ENCODE data around the gene KDM2A. TPM values are rescaled to one million over a fixed set of nuclear protein-coding genes. Genes with fewer than 3 reads are reported as not detected.
A peak's percentile ranks its signal among the peaks of the same experiment; 100 is the strongest.

KDM2A gene
- total RNA-seq, 1 donor from 2014 or later, result 97.5 TPM

DNA sequence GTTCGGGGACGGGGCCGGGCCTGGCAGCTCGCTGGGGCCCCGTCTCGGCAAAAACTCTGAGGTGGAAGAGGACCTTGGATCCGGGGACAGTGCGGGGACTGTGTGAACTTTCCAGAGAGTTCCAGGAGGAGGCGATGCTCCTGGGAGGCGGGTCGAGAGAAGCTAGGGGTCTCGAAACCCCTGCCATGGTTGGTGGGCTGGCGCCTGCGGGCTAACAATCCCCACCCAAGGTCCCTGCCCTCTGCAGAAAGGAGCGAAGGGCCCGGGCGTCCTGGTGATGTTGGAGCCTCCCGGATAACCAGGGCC, 142.5 kb downstream of the KDM2A start:
- no peaks in the 10 kb centered on the region for H3K27me3 Mint-ChIP-seq
- H3K4me3 Mint-ChIP-seq, result peak overlapping the region; percentile 83
- H3K36me3 Mint-ChIP-seq, result peaks cover 3% of the 10 kb centered on the region
- H3K9me3 Mint-ChIP-seq, result no peaks in the 10 kb centered on the region
- peak overlapping the region; percentile 92 for H3K27ac Mint-ChIP-seq
- no peak for DNase-seq (ENCODE audit: extremely low spot score, unreplicated experiment)
- TF ChIP-seq, protein P1, sequence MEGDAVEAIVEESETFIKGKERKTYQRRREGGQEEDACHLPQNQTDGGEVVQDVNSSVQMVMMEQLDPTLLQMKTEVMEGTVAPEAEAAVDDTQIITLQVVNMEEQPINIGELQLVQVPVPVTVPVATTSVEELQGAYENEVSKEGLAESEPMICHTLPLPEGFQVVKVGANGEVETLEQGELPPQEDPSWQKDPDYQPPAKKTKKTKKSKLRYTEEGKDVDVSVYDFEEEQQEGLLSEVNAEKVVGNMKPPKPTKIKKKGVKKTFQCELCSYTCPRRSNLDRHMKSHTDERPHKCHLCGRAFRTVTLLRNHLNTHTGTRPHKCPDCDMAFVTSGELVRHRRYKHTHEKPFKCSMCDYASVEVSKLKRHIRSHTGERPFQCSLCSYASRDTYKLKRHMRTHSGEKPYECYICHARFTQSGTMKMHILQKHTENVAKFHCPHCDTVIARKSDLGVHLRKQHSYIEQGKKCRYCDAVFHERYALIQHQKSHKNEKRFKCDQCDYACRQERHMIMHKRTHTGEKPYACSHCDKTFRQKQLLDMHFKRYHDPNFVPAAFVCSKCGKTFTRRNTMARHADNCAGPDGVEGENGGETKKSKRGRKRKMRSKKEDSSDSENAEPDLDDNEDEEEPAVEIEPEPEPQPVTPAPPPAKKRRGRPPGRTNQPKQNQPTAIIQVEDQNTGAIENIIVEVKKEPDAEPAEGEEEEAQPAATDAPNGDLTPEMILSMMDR (conservative IDR thresholded peaks at IDR 0.05), result peak; percentile 38
- H3K4me1 Mint-ChIP-seq (ENCODE audit: unreplicated experiment), result peaks cover 22% of the 10 kb centered on the region

- Mint-ChIP-seq H3K4me3 (peak overlapping the region; percentile 83), H3K4me1 (ENCODE audit: unreplicated experiment) (peaks cover 19% of the 10 kb centered on the region), H3K27ac (peak overlapping the region; percentile 92), H3K27me3 (no peaks in the 10 kb centered on the region), H3K9me3 (no peaks in the 10 kb centered on the region), H3K36me3 (no peaks in the 10 kb centered on the region)
- no peak for DNase-seq (ENCODE audit: extremely low spot score, unreplicated experiment)
- TF ChIP-seq, protein P1 (conservative IDR thresholded peaks at IDR 0.05), result no peak
Measured at GRCh38 chr11:67261946-67262681, 143.1 kb downstream of the KDM2A start.

- H3K4me3 Mint-ChIP-seq, result peak overlapping the region; percentile 72
- no peak for DNase-seq (ENCODE audit: extremely low spot score, unreplicated experiment)
- no peaks in the 10 kb centered on the region for H3K36me3 Mint-ChIP-seq
- H3K27me3 Mint-ChIP-seq, result no peaks in the 10 kb centered on the region
- H3K4me1 Mint-ChIP-seq (ENCODE audit: unreplicated experiment), result peaks cover 24% of the 10 kb centered on the region
- TF ChIP-seq, protein P1 (conservative IDR thresholded peaks at IDR 0.05), result peak; percentile 88
- H3K9me3 Mint-ChIP-seq, result no peaks in the 10 kb centered on the region
- H3K27ac Mint-ChIP-seq, result peak overlapping the region; percentile 86
Measured at GRCh38 chr11:67262731-67263675, 143.9 kb downstream of the KDM2A start.

DNA sequence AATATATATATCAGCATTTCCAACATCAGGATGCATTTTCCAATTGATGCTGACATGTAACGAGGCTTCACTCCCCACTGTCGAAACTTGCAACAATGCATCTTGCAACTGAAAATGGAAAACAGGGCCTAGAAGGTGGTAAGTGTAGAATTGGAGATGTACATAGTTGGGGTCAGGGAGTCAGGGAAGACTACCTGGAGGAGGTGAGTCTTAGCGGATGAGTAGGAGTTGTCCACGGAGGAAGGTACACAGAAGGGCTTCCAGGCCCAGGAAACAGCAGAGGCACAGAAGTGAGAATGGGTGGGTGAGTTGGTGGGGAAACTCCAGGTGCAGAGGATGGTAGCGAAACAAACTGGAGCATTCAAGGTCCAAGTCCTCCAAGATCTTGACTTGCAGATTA, 145.2 kb downstream of the KDM2A start:
- Mint-ChIP-seq H3K4me1 (ENCODE audit: unreplicated experiment) (peaks cover 24% of the 10 kb centered on the region), H3K9me3 (no peaks in the 10 kb centered on the region), H3K4me3 (peak overlapping the region; percentile 82), H3K36me3 (no peaks in the 10 kb centered on the region), H3K27me3 (no peaks in the 10 kb centered on the region), H3K27ac (peak overlapping the region; percentile 39)
- DNase-seq (ENCODE audit: extremely low spot score, unreplicated experiment), result no peak
- TF ChIP-seq, protein P1 (conservative IDR thresholded peaks at IDR 0.05), result no peak

- H3K4me1 Mint-ChIP-seq (ENCODE audit: unreplicated experiment), result peaks cover 26% of the 10 kb centered on the region
- H3K4me3 Mint-ChIP-seq, result peak overlapping the region; percentile 82
- no peaks in the 10 kb centered on the region for H3K27me3 Mint-ChIP-seq
- H3K9me3 Mint-ChIP-seq, result no peaks in the 10 kb centered on the region
- no peaks in the 10 kb centered on the region for H3K36me3 Mint-ChIP-seq
- TF ChIP-seq, protein P1 (conservative IDR thresholded peaks at IDR 0.05), result no peak
- no peak for DNase-seq (ENCODE audit: extremely low spot score, unreplicated experiment)
- H3K27ac Mint-ChIP-seq, result peak overlapping the region; percentile 78
Measured at GRCh38 chr11:67264877-67265632, 146.0 kb downstream of the KDM2A start.
